ENCODE data around the gene GLRX. TPM values are rescaled to one million over a fixed set of nuclear protein-coding genes. Genes with fewer than 3 reads are reported as not detected.
"Not testable (repeated sequence)": the region's sequence is repeated elsewhere in the genome, so short reads cannot be mapped to it uniquely, and the experiment has no call there.

GLRX gene
- polyA plus RNA-seq, 1 donor from 2014 or later = 113 TPM

GRCh38 chr5:95859661-95860060 is 37.1 kb upstream of the GLRX start:
- Mint-ChIP-seq H3K4me1 (peaks cover 18 to 30% (median 20%) of the 10 kb centered on the region in 3 donors), H3K4me3 (peak overlapping the region in 1 of 4 donors; percentile 87), H3K9me3 (no peaks in the 10 kb centered on the region)

GRCh38 chr5:95858661-95859595 is 36.4 kb upstream of the GLRX start:
- peaks cover 18 to 30% (median 20%) of the 10 kb centered on the region in 3 donors for H3K4me1 Mint-ChIP-seq
- H3K4me3 Mint-ChIP-seq = peak overlapping the region in 2 of 4 donors; percentile 72 to 87
- H3K9me3 Mint-ChIP-seq = no peaks in the 10 kb centered on the region
- H3K36me3 Mint-ChIP-seq = no peaks in the 10 kb centered on the region
- peak overlapping the region in 2 of 3 donors; percentile 19 to 67 for H3K27ac Mint-ChIP-seq
- H3K27me3 Mint-ChIP-seq = peaks cover 15% of the 10 kb centered on the region

More at GRCh38 chr5:95859661-95860060, 37.1 kb upstream of the GLRX start:
- Mint-ChIP-seq H3K36me3 (no peaks in the 10 kb centered on the region), H3K27me3 (peaks cover 15% of the 10 kb centered on the region), H3K27ac (no peak overlapping the region)

- Mint-ChIP-seq H3K27me3 (peaks cover 14% of the 10 kb centered on the region), H3K36me3 (no peaks in the 10 kb centered on the region), H3K9me3 (no peaks in the 10 kb centered on the region), H3K4me3 (no peak overlapping the region), H3K4me1 (peaks cover 15 to 25% (median 20%) of the 10 kb centered on the region in 3 donors), H3K27ac (peak overlapping the region in 1 of 3 donors; percentile 19)
These were observed 35.5 kb upstream of the GLRX start for GRCh38 chr5:95858023-95858461.

DNA sequence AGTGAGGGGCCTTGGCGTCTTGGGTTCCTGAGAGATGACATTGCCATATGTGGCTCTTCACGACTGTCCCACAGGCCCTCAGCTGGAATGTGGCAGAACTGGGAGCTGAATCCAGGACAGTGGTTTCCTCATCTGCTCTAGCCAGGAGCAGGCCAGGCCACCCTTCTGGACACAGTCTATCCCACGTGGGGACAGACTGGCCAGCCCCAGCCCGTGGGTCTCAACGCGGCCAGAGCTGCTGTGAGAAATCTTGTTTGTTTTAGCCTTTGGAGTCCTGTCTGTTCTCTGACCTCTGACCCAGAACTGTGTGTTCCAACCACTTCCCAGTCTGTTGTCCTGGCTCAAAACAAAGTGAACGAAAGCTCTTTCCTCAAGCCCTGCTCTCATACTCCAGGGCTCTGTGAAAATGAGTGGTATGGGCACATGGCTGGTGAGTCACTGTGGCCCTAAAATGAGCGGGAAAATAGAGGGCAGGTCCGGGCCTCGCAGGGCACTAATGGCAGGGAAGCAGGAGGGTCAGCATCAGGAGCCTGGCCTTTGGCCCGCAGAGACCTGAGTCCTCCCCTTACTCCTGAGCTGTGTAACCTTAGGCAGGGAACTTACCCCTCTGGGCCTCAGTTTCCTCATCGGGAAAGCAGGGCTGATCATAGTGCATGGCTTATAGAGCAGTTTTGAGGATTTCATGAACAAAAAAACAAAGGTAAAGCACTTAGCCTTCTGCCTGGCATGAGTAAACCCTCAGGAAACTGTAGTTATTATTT is 34.8 kb upstream of the GLRX start:
- Mint-ChIP-seq H3K9me3 (no peaks in the 10 kb centered on the region), H3K4me1 (peaks cover 15 to 19% (median 15%) of the 10 kb centered on the region in 3 donors), H3K27me3 (peaks cover 11% of the 10 kb centered on the region), H3K27ac (no peak overlapping the region), H3K36me3 (no peaks in the 10 kb centered on the region), H3K4me3 (no peak overlapping the region)

DNA sequence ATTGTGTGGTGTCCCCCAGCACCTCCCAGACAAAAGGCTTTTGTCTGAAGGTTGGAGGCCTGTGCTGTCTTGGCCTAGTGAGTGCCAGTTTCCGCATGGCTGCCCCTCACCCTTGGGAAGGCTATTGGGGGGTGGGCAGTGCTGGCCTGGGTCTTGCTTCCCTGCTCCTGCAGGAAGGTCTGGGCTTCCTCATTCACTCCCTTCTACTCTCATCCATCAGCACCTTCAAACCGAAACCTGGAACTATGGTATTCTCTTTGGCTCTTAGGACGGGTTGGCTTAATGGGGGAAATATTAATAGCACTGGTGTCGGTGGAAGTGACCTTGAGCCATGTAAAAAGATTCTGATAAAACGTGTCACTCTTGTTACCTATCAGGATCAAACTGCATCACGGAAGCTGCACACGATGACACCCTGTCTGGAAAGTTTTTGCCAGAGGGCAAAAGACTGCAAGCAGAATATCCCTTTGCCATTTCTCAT is 34.0 kb upstream of the GLRX start:
- Mint-ChIP-seq H3K27ac (no peak overlapping the region), H3K27me3 (peaks cover 8% of the 10 kb centered on the region), H3K4me3 (no peak overlapping the region), H3K36me3 (no peaks in the 10 kb centered on the region), H3K9me3 (no peaks in the 10 kb centered on the region), H3K4me1 (peaks cover 8 to 15% (median 10%) of the 10 kb centered on the region in 3 donors)

DNA sequence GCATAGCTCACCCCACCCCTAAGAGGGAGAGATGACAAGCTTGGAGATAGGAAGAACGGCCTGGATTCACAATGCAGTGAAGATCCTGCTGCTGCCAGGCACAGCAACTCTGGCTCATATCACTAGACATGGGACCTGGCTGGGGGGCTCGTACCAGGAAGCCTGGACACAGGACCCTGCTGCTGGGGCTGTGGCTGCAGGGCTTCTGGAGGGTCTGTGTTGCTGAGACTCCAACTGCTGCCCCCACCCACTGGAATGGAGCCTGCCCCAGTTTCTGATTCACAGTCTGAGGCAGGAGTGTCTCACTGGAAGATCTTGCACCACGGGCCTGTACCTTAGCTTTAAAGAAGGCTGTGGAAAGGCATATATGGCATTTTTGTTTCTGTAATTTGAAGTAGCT is 31.0 kb upstream of the GLRX start:
- H3K27ac Mint-ChIP-seq = no peak overlapping the region
- H3K36me3 Mint-ChIP-seq = no peaks in the 10 kb centered on the region
- H3K4me1 Mint-ChIP-seq = peaks cover 0 to under 1% (median 0%) of the 10 kb centered on the region in 3 donors
- no peaks in the 10 kb centered on the region for H3K9me3 Mint-ChIP-seq
- H3K4me3 Mint-ChIP-seq = no peak overlapping the region
- H3K27me3 Mint-ChIP-seq = no peaks in the 10 kb centered on the region

GRCh38 chr5:95852567-95852966 is 30.0 kb upstream of the GLRX start:
- no peaks in the 10 kb centered on the region for H3K27me3 Mint-ChIP-seq
- H3K4me1 Mint-ChIP-seq = no peaks in the 10 kb centered on the region
- H3K9me3 Mint-ChIP-seq = no peaks in the 10 kb centered on the region
- H3K27ac Mint-ChIP-seq = peak overlapping the region in 1 of 3 donors; percentile 44
- no peak overlapping the region for H3K4me3 Mint-ChIP-seq
- no peaks in the 10 kb centered on the region for H3K36me3 Mint-ChIP-seq

GRCh38 chr5:95851141-95851540 is 28.6 kb upstream of the GLRX start:
- H3K27me3 Mint-ChIP-seq, H3K36me3 Mint-ChIP-seq, H3K4me1 Mint-ChIP-seq: not testable (repeated sequence)

GRCh38 chr5:95850391-95850894 is 27.9 kb upstream of the GLRX start:
- Mint-ChIP-seq H3K4me3 (no peak overlapping the region), H3K9me3 (no peaks in the 10 kb centered on the region), H3K27ac (no peak overlapping the region), H3K4me1 (peaks cover 0 to 2% (median 0%) of the 10 kb centered on the region in 3 donors), H3K27me3 (no peaks in the 10 kb centered on the region), H3K36me3 (no peaks in the 10 kb centered on the region)

More at GRCh38 chr5:95851141-95851540, 28.6 kb upstream of the GLRX start:
- H3K4me3 Mint-ChIP-seq, H3K9me3 Mint-ChIP-seq, H3K27ac Mint-ChIP-seq: not testable (repeated sequence)

GRCh38 chr5:95848701-95849100 is 26.2 kb upstream of the GLRX start:
- H3K36me3 Mint-ChIP-seq = no peaks in the 10 kb centered on the region
- H3K27ac Mint-ChIP-seq = no peak overlapping the region
- no peak overlapping the region for H3K4me3 Mint-ChIP-seq
- H3K9me3 Mint-ChIP-seq = no peaks in the 10 kb centered on the region
- H3K4me1 Mint-ChIP-seq = peaks cover 0 to 2% (median 0%) of the 10 kb centered on the region in 3 donors
- no peaks in the 10 kb centered on the region for H3K27me3 Mint-ChIP-seq

DNA sequence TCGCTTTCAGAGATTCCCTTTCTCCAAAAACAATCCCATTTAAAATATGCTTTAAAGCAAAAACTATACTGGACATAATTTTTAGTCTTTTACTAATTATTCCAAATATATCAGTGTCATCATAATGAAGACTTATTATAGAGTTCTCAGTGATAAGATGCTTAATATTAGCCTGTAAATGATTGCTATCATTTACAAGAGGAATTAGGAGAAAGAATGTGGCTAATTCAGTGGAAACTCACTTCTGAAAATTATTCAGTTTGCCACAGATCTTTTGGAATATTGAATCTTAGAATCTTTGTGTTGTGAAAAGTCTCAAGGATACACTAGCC is 24.7 kb upstream of the GLRX start:
- Mint-ChIP-seq H3K4me1 (peaks cover 6 to 11% (median 7%) of the 10 kb centered on the region in 3 donors), H3K36me3 (no peaks in the 10 kb centered on the region), H3K27me3 (no peaks in the 10 kb centered on the region), H3K9me3 (no peaks in the 10 kb centered on the region), H3K27ac (no peak overlapping the region), H3K4me3 (no peak overlapping the region)

DNA sequence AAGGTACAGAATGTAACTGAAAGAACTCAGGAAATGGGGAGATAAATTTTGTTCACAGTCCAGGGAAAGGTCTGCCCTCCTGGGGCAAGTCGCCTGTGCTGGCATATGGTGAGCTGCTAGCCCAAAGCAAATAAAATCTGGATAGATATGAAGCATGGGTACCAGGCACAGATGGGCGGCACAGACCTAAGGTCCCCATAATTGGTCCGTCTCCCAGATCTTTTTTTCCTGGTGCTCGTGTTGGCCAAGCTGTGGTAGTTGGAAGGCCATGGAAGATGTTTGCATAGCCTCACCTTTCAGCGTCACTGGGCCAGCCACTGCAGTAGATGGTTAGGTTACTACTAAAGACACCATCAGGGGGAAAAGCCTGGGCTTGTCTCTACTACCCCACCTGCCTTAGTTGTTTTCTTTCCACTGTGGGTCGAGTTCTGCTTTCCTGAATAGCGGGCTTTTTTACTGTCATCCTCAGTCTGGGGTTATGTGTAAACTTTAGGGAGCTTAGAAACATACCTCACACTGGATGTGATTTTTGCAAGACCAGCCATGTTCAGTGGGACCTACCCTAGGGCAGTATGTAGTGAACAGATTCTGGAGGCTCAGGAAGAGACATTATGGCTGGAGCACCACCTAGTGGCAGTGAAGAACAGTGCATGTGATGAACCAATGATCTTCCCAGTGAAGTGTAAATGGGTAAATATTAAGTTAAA is 24.2 kb upstream of the GLRX start:
- Mint-ChIP-seq H3K4me3 (no peak overlapping the region), H3K27ac (peak overlapping the region in 1 of 3 donors; percentile 39), H3K4me1 (peaks cover 6 to 11% (median 7%) of the 10 kb centered on the region in 3 donors), H3K9me3 (no peaks in the 10 kb centered on the region), H3K36me3 (no peaks in the 10 kb centered on the region), H3K27me3 (no peaks in the 10 kb centered on the region)

GRCh38 chr5:95845391-95845790 is 22.9 kb upstream of the GLRX start:
- no peak overlapping the region for H3K4me3 Mint-ChIP-seq
- no peaks in the 10 kb centered on the region for H3K27me3 Mint-ChIP-seq
- peaks cover 13 to 18% (median 16%) of the 10 kb centered on the region in 3 donors for H3K4me1 Mint-ChIP-seq
- H3K36me3 Mint-ChIP-seq = no peaks in the 10 kb centered on the region
- H3K27ac Mint-ChIP-seq = no peak overlapping the region
- no peaks in the 10 kb centered on the region for H3K9me3 Mint-ChIP-seq

DNA sequence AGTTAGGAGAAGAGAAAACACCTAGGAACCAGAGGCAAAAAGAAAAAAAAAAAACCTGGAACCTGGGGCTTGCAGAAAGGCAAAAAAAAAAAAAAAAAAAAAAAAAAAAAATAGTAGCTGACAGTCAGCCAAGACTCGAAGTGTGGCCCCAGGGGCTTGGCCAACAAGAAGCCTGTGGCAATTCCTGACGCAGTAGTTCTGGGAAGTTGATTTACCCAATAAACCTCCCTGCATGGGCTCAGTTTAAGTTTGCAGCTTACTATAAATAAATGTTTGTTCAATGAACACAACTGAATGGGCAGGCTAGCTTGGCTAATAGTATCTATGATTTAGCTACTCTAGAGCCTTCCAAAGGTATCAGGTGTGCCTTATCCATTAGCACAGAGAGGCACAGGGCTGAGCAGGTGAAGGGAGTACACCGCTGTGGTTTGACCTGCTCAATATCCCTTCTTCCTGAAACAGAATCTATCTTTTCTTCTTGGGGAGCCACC is 21.3 kb upstream of the GLRX start:
- no peaks in the 10 kb centered on the region for H3K9me3 Mint-ChIP-seq
- no peaks in the 10 kb centered on the region for H3K36me3 Mint-ChIP-seq
- H3K27ac Mint-ChIP-seq = peak overlapping the region in 1 of 3 donors; percentile 6
- H3K4me3 Mint-ChIP-seq = no peak overlapping the region
- H3K4me1 Mint-ChIP-seq = peaks cover 18 to 22% (median 22%) of the 10 kb centered on the region in 3 donors
- no peaks in the 10 kb centered on the region for H3K27me3 Mint-ChIP-seq

All from IgD-negative memory B cell (primary cell).